Stromal cell of bone marrow (primary cell): Measurements from ENCODE around the gene RYR2.

Source experiments
- DNase-seq: peaks from one replicate; pipeline ENCODE4 v3.0.0-alpha.2; 2012; ENCODE audit warnings: low read depth

The RYR2 gene

DNA sequence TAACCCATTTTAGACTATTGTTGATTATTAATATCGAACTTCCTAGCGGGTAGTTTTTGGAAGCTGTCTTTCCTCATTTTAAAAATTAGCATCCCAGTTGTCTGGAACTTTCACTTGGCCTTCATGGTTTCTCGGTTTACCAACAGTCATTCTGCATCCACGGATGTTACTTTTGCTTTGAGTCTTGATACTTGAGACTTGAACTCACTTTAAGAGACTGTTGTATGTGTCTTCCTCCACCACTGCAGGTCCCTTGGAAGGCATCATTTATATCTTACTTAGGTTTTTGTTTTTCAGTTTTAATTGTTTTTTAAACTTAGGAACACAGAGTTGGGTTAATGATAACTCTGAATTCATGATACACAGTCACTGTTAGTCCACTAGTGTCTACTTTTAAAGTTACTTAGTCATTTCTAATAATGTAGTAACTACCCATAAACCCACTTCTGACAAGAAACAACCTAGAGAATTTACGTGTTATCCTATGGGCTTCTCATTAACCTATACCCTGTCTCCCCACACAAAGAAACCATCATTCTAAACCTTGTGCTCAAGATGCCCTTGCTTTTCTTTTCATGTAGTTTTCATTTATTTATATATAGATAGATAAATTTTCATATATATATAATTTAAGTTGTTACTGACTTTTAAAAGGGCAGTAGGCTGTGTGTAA, 696.1 kb downstream of the RYR2 start:
- no peak for DNase-seq

DNA sequence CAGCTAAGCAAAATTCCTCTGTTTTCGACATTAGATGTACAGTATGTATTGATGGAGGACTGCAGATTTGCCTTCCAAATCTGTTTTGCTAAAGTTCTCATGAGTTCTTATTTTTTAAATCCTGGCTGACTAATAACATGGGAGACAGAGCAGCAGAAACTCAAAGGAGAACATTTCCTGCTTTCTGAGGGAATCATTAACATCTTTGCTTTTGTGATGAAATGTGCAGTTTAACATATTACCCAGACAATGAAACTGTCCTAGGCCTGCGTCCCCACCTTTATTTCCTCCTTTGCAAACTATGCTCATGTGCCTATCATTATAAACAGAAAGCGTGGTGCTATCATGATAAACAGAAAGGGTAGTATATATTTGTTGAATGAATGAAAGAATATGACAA, 698.9 kb downstream of the RYR2 start:
- no peak for DNase-seq

DNA sequence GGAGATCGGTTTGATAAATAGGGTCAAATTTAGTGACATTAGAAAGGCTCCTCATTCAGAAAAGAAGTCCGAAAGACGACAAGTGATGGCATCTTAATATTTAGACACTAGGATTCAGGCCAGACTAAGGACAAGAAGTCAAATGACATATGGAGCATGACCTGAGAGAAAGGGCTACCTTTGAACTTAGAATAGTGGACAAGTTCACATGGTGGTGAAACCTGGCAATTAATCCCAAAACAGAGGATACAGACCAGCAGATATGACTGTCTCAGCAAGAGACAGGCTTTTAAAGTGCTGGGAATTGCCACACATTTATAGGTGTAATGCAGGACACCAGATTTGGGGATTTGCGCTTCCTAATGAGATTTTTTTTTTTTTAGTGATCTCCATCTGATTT, 703.6 kb downstream of the RYR2 start:
- no peak for DNase-seq

DNA sequence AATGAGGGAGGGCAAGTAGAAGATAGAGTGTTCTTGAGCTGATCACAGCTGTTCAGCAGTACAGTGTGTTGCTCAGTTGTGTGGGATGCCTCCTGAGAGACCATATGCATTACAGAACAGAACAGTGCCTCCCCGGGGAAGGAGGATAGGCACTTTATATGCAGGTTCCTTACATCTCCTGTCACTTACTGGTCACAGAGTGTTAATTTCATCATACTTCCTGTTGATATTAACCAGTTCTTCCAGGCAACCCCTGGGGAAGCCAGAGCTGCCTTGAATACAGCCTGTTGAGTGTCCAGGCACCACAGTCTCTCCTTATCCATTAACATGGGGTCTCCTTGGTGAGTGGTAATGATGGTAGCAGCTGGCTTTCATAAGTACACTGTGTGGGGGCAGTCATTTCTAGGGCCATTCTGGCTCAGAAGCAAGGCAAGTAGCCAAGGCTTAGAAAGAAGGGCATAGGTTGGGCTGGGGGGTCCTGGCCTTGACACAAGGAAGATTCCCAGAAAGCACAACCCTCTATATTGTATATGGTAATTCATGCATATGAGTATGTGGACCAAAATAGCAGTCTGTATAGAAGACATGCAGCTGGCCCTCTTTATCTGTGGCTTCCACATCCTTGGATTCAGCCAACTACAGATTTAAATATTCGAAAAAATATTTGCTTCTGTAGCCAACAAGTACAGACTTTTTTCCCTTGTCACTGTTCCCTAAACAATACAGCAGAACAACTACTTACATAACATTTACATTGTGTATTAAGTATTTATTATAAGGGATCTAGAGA, 706.4 kb downstream of the RYR2 start:
- no peak for DNase-seq

DNA sequence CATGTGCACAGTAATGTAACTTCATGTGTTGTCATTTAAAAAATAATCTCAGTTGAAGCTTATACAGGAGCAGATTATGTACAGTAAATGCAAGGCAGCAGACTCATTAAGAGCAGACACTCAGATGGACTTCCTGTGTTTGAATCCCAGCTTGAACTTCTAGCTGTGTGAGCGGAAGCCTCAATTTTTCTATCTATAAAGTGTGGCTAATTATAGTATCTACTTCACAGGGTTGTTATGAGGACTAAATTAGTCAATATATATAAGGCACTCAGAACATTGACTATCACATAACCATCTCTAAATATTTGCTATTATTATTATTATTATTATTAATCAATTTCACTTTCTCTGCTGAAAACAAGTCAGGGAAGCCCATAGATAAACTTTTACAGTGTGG, 707.1 kb downstream of the RYR2 start:
- DNase-seq = no peak

DNA sequence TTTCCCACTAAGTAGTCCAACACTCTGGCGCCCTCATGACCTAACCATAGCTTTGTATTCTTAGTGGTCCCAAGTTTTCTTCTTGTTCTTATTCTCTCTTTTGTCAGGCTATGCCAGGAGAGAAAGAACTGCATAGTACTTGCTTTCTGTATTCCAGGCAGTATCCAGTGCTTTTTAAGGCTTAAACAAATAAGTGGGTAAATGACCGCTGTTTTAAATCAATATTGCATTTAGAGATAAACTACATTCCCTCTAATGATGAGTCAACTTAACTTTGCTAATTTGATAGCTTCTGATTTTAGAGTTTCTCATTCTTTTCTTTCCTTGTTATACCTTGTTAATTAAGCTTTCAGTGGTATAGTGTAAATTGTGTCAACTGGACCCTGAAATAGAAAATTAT, 709.1 kb downstream of the RYR2 start:
- no peak for DNase-seq

DNA sequence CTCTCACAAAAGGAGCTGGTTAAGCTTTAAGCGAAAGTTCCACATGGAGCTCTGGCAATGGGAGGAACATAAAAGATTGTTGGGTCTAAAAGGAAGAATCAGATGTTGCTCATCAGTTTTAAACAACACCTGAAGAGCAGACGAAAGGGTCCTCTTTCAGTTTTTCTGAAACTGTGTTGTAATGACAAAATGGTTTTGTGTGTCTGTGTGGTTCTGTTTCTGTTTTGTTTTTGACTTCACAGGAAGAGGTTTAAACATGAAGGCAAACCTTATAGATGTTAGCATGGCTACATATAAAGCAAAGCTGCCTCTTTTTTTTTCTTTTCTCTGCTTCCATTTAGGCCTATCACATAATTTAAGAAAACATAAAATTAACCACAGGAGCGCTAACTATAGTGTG, 712.6 kb downstream of the RYR2 start:
- no peak for DNase-seq

DNA sequence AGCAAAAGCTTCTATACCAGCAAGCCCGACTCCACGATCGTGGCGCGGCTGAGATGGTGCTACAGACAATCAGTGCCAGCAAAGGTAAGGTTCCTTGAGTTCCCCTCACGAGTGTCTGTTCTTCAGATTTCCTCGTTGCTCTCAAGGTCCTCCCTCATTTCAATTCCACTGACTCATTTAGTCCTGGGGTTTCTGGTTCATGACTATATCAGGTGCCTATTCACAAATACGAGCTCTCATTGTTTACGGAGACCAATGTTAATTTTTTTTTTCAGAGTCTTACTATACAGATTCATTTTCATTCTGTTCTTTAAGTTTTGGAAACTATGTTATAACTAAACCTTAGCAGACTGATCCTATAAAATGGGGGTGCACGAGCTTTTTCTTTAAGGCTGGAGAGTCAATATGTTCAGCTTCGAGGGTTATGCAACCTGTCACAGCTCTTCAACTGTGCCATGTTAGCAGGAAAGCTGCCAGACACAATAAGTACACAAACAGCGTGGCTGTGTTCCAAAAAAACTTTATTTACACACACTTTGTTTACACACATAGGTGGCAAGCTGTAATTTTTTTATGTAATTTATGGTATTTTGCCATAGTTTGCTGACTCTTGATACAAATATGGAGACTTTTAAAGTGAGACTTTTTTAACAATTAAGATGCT, 714.5 kb downstream of the RYR2 start:
- DNase-seq = no peak

DNA sequence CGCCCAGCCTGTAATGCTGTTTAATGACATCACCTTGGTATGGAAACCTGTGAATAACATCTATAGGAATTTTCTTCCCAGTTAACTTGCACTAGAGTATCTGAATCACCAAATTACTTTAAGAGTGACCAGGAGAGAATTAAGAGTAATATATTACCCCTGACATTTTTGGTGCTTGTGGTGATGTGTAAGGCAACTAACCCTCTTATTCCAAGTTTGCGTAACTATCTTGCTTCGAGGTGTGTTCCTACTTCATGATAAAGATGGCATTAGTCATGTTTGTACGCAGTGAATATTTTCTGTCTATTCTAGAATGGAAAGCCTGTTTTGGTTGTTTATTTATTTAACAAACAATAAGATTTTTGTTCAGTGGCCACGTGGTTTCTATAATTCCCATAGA, 717.4 kb downstream of the RYR2 start:
- DNase-seq = no peak

DNA sequence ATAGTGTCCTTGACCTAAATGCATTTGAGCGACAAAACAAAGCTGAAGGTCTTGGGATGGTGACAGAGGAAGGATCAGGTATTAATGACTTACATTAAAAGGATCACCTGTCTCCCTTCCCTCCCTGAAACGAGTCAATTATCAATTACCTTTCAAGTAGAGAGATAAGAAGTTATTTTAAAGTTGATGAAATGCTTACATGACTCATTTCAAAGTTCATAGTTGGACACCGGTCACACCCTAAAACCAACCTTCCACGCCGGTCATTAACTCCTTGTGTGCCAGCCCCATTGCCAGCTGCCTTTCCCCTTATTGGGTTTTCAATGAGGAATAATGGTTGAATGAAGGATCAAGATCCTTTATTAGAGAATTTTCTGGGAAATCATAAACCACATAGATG, 719.0 kb downstream of the RYR2 start:
- no peak for DNase-seq

DNA sequence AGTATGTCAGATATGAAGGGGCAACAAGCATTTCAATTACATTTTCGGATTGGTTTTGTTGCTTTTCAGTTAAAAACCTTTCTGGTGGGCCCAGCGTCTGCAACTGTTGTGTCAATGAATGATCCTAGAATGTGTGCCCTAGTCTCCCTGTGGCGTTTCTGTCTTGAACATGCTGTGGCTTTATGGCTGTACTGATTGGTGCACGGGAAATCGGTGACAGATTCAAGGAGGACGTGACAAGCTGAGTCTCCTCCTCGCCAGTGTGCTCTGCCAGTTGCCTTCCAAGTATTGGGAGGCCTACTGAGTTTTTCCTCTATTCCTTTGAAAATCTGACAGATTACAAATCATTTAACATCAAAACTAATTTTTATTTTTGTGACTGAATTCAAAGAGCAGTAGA, 721.2 kb downstream of the RYR2 start:
- no peak for DNase-seq

DNA sequence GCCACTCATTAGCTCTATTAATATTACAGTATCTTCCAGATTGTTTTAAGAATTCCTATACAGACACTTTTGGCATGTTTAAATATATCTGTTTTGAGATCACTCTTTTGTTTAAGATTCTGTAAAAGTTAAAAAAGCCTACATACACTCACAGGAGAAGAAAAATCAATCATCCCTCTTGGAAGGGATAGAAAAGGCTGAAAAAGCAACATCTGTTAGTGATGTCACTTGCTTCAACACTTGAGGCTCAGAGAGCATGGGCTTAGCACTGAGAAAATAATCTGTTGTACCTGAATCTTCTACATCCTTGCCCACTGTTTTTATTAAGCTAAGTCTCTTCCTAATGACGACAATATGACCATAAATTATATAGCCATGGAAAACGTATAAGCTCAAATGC, 721.8 kb downstream of the RYR2 start:
- no peak for DNase-seq

DNA sequence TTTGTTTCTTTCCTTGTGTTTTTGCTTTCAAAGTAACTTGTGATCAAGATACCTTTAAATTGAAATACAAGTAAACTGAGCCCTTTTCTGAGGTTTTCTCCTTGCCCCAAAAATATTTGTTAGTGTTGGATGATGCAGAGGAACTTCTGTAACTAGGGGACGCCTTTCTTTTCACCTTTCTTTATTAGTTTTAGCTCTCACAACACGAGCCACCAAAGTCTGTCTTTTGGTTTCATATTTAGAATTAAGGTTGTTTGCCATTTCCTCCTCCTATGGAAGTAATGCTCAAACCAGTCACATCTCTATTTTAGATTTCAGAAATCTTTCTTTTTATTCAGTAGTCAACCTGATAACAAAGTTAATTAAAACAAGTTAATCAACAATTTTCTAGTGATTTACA, 727.9 kb downstream of the RYR2 start:
- DNase-seq = no peak

DNA sequence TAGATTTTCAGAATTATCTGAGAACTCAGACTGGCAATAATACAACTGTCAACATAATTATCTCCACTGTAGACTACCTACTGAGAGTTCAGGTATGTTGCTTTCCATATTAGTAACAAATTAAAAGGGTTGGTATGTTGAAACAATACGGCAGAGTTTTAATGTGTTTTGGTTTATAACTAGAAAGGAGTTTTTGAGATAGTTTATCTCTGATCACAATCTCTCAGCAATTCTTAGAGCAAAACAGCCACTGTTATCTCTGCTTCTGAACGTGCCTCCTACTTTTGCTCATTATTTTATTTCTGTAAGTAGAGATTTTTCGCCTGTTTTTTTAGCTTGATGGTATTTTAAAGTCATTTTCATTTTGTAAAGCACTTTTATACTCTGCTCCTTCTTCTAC, 730.0 kb downstream of the RYR2 start:
- DNase-seq = no peak

DNA sequence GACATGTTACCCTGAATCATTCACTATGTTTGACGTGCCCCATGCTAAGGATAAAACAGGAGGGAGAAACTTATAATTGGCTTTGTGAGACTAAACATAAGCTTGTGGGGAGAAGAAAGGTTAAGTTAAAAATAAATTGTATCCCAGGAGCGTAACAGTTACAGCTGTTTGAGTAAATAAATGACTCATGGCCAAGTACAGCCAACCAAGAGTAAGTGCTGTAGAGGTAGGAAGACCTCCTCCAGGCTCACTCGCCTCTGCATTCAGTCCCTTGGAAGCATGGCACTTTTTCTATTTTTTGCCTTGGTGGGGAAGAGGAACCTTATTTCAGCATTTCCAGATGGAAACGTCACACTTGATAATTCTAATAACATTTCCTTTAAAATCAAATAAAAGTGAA, 732.3 kb downstream of the RYR2 start:
- no peak for DNase-seq

DNA sequence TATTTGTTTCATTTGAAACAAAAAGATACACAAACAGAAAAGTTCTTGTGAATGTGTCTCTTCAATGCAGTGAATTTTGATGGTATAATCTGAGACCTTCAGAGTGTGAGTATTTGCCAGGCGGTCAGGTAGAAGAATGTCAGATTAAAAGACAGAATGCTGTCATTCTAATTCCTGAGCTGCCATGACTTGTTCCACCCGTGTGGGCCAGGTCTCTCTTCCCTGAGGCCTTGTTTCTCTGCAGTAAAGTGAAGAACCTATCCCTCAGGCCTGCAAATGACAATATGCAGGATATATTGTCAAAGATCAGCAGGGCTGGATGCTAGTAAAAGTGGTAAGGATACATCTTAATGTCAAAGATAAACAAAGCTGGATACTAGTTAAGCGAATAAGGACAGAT, 737.4 kb downstream of the RYR2 start:
- DNase-seq = no peak

DNA sequence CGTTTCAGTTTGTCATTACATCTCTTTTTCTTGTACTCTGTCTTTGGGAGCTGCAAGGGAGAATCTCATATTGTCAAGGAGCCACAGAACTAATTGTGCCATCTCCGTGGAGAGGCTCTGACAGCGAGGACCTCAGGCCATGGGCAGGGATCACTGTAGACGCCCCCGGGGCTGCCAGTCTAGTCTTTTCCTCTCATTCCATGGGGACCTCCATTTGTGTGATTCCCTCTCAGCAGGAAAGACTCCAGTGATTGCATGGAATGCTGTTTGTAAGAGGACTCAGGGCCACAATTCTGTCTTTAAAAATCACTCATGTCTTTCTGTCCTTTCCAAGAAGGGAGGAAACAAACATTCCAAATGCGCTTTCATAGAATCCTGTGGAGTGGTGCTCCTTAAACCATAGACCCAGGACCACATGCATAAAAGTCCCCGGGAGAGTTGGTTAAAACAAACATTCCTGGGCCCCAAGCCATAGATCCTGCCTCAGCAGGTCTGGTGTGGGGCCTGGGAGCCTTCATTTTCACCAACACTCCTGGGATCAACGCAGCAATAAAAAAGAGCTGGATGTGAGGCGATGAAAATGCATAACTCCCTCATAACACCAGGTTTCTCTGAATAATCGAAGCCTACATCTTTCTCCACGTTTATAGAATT, 744.2 kb downstream of the RYR2 start:
- DNase-seq = no peak

DNA sequence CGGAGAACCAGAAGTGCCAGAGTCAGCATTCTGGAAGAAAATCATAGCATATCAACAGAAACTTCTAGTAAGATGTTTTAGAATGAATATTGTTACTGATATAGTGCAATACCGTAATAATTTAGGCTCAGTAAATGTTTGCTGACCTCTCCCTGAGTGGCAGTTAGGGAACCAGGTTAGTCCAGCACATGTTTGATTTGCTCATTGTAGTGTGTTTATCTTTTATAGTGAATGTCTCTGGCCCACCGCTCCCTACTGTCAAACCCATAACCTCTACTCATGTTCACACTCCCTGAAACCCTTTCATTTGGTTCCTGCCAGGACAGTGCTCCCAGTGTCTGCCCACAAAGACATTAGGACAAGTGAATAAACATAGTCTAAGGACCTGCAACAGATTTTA, 746.1 kb downstream of the RYR2 start:
- no peak for DNase-seq

DNA sequence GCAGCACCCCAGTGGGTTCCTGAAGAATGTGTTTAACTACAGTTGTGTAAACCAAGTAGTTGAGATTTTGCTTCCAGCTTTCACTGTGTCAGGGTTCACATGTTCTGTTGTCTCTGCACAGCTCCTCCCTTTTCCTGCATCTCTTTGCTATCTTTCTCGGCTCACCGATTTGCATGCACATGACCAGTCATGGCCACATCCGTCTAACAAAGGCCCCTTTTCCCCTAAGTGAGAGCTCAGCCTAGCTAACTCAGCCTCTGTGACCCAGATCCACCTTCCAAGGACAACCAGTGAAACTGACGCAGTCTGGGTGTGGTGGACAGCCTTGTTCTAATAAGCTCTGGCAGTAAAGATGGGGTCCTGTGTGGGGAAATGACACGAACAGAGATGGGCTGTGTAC, 747.6 kb downstream of the RYR2 start:
- no peak for DNase-seq

DNA sequence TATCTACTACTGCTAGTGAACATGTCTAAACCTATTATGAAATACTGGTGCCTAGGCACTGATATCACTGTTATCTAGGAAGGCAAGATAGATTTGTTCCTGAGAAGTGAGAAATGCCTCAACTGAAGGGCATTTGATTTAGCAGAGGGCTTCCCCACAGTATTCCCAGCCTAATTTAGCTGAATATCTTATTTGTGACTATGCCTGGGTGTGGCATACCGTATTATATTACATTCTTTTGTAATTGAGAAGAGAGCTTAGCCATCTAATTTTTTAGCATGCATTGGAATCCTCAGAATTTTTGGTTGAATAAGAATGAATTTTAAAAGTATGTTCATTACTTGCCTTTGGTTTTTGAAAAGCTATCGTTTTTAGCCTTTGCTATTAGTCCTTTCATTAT, 749.6 kb downstream of the RYR2 start:
- DNase-seq = no peak

DNA sequence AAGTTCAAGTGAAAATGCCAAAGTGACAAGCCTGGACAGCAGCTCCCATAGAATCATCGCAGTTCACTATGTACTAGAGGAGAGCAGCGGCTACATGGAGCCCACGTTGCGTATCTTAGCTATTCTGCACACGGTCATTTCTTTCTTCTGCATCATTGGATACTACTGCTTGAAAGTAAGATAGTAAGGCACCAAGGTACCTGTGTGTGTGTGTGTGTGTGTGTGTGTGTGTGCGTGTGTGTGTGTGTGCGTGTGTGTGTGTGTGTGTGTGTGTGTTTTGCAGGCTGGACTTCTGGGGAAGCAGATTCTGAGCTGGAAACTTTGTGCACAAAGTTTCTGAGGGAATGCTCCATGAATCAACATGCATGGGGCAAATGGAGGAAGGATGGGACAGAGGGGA, 750.2 kb downstream of the RYR2 start:
- DNase-seq = no peak

DNA sequence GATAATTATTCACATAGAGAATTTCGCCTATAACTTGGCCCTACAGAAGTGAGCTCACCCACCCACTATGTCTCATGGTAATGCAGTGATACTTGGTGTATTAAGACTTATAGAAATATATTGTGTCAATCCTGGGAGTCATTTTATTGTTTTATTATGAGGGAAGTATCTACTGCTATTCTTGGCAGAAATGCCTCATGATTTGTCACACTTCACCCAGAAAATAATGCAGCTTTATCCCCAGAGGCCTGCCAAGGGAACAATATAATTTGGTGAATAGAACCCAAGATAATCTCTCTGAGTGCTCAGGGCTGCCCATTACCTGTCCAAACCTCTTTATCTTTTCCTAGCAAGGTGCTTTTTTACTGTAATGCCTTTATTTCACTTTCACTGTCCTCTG, 750.7 kb downstream of the RYR2 start:
- no peak for DNase-seq

DNA sequence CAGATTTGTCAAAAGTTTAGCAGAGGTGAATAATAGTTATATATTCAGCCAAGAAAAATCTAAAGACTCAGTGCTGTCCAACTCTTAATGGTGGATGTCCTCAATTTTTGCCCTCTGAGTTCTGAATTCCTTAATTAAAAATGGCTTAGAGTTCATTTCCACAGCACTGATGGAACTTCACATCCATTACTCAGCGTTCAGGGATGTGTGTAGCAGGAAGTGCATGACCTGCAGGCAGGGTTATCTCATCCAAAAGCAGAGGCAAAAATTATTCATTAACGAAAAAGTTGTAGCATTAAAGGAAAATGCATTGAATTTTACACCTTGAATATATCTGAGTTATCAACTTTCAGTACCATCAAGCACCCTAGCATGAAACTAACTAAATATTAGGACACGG, 752.1 kb downstream of the RYR2 start:
- DNase-seq = no peak
